HUES64 (cell line): ENCODE data around the gene MMAB.

Source experiments
- H3K27ac ChIP-seq: 2 replicates; pipeline ENCODE4 v1.7.0; 2013; ENCODE audit warnings: low read depth, low read length, inconsistent platforms
- H3K27me3 ChIP-seq: 2 replicates; pipeline ENCODE4 v1.6.1; 2013; ENCODE audit warnings: mild to moderate bottlenecking, low read length; ENCODE audit not compliant: insufficient read depth
- H3K36me3 ChIP-seq: 2 replicates; pipeline ENCODE4 v1.6.1; 2013; ENCODE audit warnings: mild to moderate bottlenecking, low read length; ENCODE audit not compliant: insufficient read depth
- H3K4me1 ChIP-seq: 2 replicates; pipeline ENCODE4 v1.6.1; 2013; ENCODE audit warnings: mild to moderate bottlenecking, low read length, moderate library complexity; ENCODE audit not compliant: insufficient read depth
- H3K4me3 ChIP-seq: 2 replicates; pipeline ENCODE4 v1.5.1; 2013; ENCODE audit warnings: mild to moderate bottlenecking, low read length, moderate library complexity
- H3K9ac ChIP-seq: 2 replicates; pipeline ENCODE4 v1.6.1; 2013; ENCODE audit warnings: mild to moderate bottlenecking, low read depth, low read length
- H3K9me3 ChIP-seq: 2 replicates; pipeline ENCODE4 v1.6.1; 2013; ENCODE audit warnings: low read depth, low read length; ENCODE audit not compliant: insufficient read depth
- WGBS: fragments of 150-250, 120-280 bp; methylation state at CpG from one replicate; pipeline ENCODE4 v1.1.7; 2013; ENCODE audit warnings: missing lambda C conversion rate; 5-methylcytosine and 5-hydroxymethylcytosine counted together

The MMAB gene

DNA sequence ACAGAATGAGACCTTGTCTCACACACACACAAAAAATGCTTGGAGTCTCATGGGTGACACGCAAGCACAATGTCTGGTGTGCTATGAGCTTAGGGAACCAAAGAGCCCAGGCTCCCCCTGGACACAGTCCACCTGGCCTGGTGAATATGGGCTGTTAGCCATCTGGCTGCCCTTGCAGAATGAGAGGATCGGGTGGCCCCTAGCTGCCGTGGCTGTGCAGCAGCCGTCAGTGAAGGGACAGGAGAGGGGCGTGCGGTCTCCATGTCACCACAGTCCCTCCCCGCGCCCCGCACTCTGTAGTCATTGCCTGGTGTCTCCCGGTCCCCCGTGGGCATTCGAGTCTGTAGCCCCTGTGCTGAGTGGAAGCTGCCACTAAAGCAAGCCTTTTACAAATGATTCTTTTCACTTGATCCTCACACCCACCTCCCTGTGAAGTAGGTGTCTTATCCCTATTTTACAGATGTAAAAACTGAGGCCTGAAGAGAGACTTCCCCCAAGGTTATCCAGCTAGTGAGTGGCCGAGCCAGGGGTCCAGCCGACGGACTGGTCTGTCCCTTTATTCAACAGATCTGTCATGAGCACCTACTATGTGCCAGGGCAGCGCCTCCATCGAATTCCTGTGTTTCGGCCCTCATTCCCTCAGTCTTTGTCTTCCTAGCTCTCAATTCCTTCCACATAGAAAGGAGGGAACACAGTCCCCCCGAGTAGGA, 19.0 kb upstream of the MMAB start:
- Histone ChIP-seq H3K9me3 (no peaks in the 10 kb centered on the region), H3K9ac (no peak overlapping the region), H3K36me3 (peaks cover 47% of the 10 kb centered on the region), H3K4me1 (no peaks in the 10 kb centered on the region), H3K4me3 (no peak overlapping the region), H3K27me3 (no peaks in the 10 kb centered on the region), H3K27ac (no peak overlapping the region)
- 95% methylated on average over 19 of the region's 19 CpGs for WGBS

DNA sequence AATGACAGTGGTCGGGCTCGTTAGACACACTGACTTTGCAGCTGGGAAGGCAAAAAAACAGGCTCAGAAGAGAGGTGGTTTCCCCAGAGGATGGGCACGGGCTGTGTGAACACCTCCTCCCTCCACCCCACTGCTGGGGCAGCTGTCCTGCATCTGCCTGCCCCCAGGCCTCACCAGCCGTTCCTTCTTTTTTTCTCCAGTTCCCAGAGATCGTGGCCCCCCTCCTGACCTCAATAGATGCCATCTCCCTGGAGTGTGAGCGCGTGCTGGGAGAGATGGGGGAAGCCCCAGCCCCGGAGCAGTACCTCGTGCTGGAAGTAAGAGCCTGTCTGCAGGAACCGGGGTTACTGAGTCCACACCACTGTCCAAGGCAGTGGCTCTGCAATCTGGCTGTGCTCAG, 17.7 kb upstream of the MMAB start:
- Histone ChIP-seq H3K4me1 (no peaks in the 10 kb centered on the region), H3K9me3 (no peaks in the 10 kb centered on the region), H3K27me3 (no peaks in the 10 kb centered on the region), H3K36me3 (peaks cover 58% of the 10 kb centered on the region), H3K9ac (no peak overlapping the region), H3K4me3 (no peak overlapping the region), H3K27ac (no peak overlapping the region)
- 92% methylated on average over 10 of the region's 10 CpGs for WGBS

DNA sequence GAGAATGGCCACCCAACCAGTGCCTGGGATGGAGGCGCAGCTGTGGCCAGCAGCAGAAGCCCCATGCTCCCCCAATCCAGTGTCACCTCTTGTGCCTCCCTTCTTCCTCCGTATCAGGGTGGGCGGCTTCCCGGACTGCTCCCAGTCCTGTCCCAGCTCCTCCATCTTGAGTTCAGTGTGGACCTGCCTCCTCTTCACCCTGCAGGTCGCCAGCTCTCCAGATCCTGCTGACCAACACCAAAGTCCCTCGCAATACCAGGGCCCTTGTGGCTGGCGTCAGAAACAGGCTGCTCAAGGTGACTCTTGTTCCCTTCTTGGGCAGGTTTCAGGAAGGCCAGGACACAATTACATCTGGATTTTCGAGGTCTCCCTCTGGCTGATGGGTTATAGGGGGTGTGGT, 17.3 kb upstream of the MMAB start:
- WGBS = 92% methylated on average over 8 of the region's 8 CpGs
- Histone ChIP-seq H3K9me3 (no peaks in the 10 kb centered on the region), H3K36me3 (peaks cover 60% of the 10 kb centered on the region), H3K27ac (no peak overlapping the region), H3K4me3 (no peak overlapping the region), H3K4me1 (no peaks in the 10 kb centered on the region), H3K27me3 (no peaks in the 10 kb centered on the region), H3K9ac (no peak overlapping the region)

- no peak overlapping the region for H3K27ac ChIP-seq
- H3K9me3 ChIP-seq = no peaks in the 10 kb centered on the region
- H3K9ac ChIP-seq = no peak overlapping the region
- H3K4me1 ChIP-seq = no peaks in the 10 kb centered on the region
- H3K27me3 ChIP-seq = no peaks in the 10 kb centered on the region
- no peak overlapping the region for H3K4me3 ChIP-seq
- 92% methylated on average over 16 of the region's 16 CpGs for WGBS
- peaks cover 56% of the 10 kb centered on the region for H3K36me3 ChIP-seq
Observed at GRCh38 chr12:109589691-109590245, 16.5 kb upstream of the MMAB start.

DNA sequence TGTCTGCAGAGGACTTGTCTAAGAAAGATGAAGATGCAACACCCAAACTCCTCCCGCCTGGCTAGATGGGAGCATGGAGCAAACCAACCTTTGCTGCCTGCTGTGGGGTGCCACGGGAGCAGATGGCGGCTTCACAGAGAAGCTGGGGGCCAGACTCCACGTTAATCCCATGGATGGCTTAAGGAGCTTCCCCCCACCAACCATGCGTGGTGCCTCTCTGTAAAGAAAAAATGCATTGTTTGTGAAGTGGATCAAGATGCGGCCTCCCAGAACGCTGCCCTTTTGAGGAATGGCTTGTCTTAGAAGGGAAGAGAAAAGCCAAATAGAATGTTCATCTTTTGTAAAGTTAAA, 15.9 kb upstream of the MMAB start:
- Histone ChIP-seq H3K9ac (no peak overlapping the region), H3K27ac (no peak overlapping the region), H3K4me1 (no peaks in the 10 kb centered on the region), H3K4me3 (no peak overlapping the region), H3K9me3 (no peaks in the 10 kb centered on the region), H3K36me3 (peaks cover 53% of the 10 kb centered on the region), H3K27me3 (no peaks in the 10 kb centered on the region)
- WGBS = 92% methylated on average over 7 of the region's 7 CpGs

- H3K4me1 ChIP-seq = no peaks in the 10 kb centered on the region
- no peak overlapping the region for H3K27ac ChIP-seq
- 93% methylated on average over 26 of the region's 26 CpGs for WGBS
- H3K9ac ChIP-seq = no peak overlapping the region
- no peak overlapping the region for H3K4me3 ChIP-seq
- peaks cover 57% of the 10 kb centered on the region for H3K36me3 ChIP-seq
- no peaks in the 10 kb centered on the region for H3K9me3 ChIP-seq
- no peaks in the 10 kb centered on the region for H3K27me3 ChIP-seq
Observed at GRCh38 chr12:109588461-109589239, 15.3 kb upstream of the MMAB start.

- WGBS = 97% methylated on average over 18 of the region's 18 CpGs
- Histone ChIP-seq H3K9ac (no peak overlapping the region), H3K36me3 (peaks cover 54% of the 10 kb centered on the region), H3K27ac (no peak overlapping the region), H3K4me3 (no peak overlapping the region), H3K4me1 (no peaks in the 10 kb centered on the region), H3K27me3 (no peaks in the 10 kb centered on the region), H3K9me3 (no peaks in the 10 kb centered on the region)
Observed at GRCh38 chr12:109587921-109588320, 14.6 kb upstream of the MMAB start.

- H3K27me3 ChIP-seq = no peaks in the 10 kb centered on the region
- H3K9me3 ChIP-seq = no peaks in the 10 kb centered on the region
- H3K9ac ChIP-seq = no peak overlapping the region
- no peaks in the 10 kb centered on the region for H3K4me1 ChIP-seq
- H3K36me3 ChIP-seq = peaks cover 46% of the 10 kb centered on the region
- H3K27ac ChIP-seq = no peak overlapping the region
- no peak overlapping the region for H3K4me3 ChIP-seq
- WGBS = 92% methylated on average over 10 of the region's 10 CpGs
Observed at GRCh38 chr12:109586385-109587296, 13.3 kb upstream of the MMAB start.

DNA sequence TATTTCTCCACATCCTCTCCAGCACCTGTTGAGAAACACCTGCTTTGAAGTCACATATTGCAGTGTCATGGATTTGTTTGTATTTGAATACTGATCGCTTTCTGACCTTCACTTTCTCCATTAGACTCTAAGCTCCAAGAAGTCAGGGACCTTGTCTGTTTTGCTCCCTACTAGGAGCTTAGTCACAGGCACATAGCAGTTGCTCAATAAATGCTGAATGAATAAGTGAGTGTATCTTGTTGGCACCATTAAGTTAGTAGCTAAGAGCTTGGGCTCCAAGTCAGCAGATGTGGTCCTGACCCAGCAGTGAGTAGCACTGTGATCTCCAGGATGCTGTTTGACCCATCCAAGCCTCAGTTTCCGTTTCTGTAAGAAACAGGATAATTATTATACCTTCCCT, 10.4 kb upstream of the MMAB start:
- H3K36me3 ChIP-seq = peaks cover 65% of the 10 kb centered on the region
- no peak overlapping the region for H3K27ac ChIP-seq
- no peaks in the 10 kb centered on the region for H3K4me1 ChIP-seq
- WGBS = 95% methylated on average over 2 of the region's 2 CpGs
- no peak overlapping the region for H3K4me3 ChIP-seq
- no peaks in the 10 kb centered on the region for H3K27me3 ChIP-seq
- no peak overlapping the region for H3K9ac ChIP-seq
- H3K9me3 ChIP-seq = no peaks in the 10 kb centered on the region

- H3K36me3 ChIP-seq = peaks cover 67% of the 10 kb centered on the region
- H3K9ac ChIP-seq = no peak overlapping the region
- no peak overlapping the region for H3K4me3 ChIP-seq
- 92% methylated on average over 4 of the region's 5 CpGs for WGBS
- no peaks in the 10 kb centered on the region for H3K4me1 ChIP-seq
- H3K27me3 ChIP-seq = no peaks in the 10 kb centered on the region
- no peak overlapping the region for H3K27ac ChIP-seq
- no peaks in the 10 kb centered on the region for H3K9me3 ChIP-seq
Observed at GRCh38 chr12:109582636-109583035, 9.3 kb upstream of the MMAB start.

- Histone ChIP-seq H3K27me3 (no peaks in the 10 kb centered on the region), H3K9ac (no peak overlapping the region), H3K27ac (no peak overlapping the region), H3K36me3 (peaks cover 69% of the 10 kb centered on the region), H3K4me1 (no peaks in the 10 kb centered on the region), H3K4me3 (no peak overlapping the region), H3K9me3 (no peaks in the 10 kb centered on the region)
- 85% methylated on average over 8 of the region's 8 CpGs for WGBS
Observed at GRCh38 chr12:109581856-109582255, 8.6 kb upstream of the MMAB start.
